SK-N-SH (cell line): ENCODE data around the gene ZNF304.

Experiments
- CHD2 ChIP-seq: fragments of 150-350 bp; IDR thresholded peaks from 2 replicates; pipeline ENCODE4 v1.6.1; 2018; ENCODE audit warnings: low read length; ENCODE audit not compliant: partially characterized antibody
- CTCF ChIP-seq: fragments of 200-600 bp; sonication (generic); IDR thresholded peaks from 2 replicates; pipeline ENCODE4 v1.6.1; 2017; ENCODE audit warnings: antibody characterized with exemption, mild to moderate bottlenecking, moderate library complexity
- IRF3 ChIP-seq: fragments of 150-350 bp; IDR thresholded peaks from 2 replicates; pipeline ENCODE4 v1.6.1; 2016; ENCODE audit warnings: mild to moderate bottlenecking, low read depth, low read length
- NRF1 ChIP-seq: IDR thresholded peaks from 2 replicates; pipeline ENCODE4 v1.6.1; 2012; ENCODE audit warnings: low read depth, mild to moderate bottlenecking, low read length
- POLR2AphosphoS5 ChIP-seq: IDR thresholded peaks from 2 replicates; pipeline ENCODE4 v1.6.1; 2012; ENCODE audit warnings: low read depth, low read length
- REST ChIP-seq: IDR thresholded peaks from 2 replicates; pipeline ENCODE4 v1.6.1; 2012; ENCODE audit warnings: mild to moderate bottlenecking, low read depth, low read length, moderate library complexity
- RFX5 ChIP-seq: IDR thresholded peaks from 2 replicates; pipeline ENCODE4 v1.6.1; 2012; ENCODE audit warnings: mild to moderate bottlenecking, improper control_type of control experiment, low read length
- USF1 ChIP-seq: IDR thresholded peaks from 2 replicates; pipeline ENCODE4 v1.4.0; 2012; ENCODE audit warnings: low read depth, borderline replicate concordance
- ZBTB33 ChIP-seq: IDR thresholded peaks from 2 replicates; pipeline ENCODE4 v1.4.0; 2012; ENCODE audit warnings: low read depth, borderline replicate concordance

GRCh38 chr19:57355916-57356315 lies 4.8 kb downstream of the ZNF304 start:
- TF ChIP-seq NRF1 (no peak), IRF3 (no peak), USF1 (no peak), RFX5 (no peak), POLR2AphosphoS5 (no peak), CHD2 (no peak), CTCF (no peak), REST (no peak), ZBTB33 (no peak)
